ENCODE measurements around the gene MS4A6A. TPM values are rescaled to one million over a fixed set of nuclear protein-coding genes. Genes with fewer than 3 reads are reported as not detected.

MS4A6A gene
- total RNA-seq, 1 experiment from 2014 or later: 0.52 TPM

- Histone ChIP-seq H3K27ac (ENCODE audit: low read depth, low read length) (no peak overlapping the region), H3K4me1 (ENCODE audit: control insufficient read depth in 1 of 2, insufficient read depth in 2 of 2, low read length in 2 of 2) (no peaks in the 10 kb centered on the region), H3K9me3 (ENCODE audit: control insufficient read depth in 1 of 2, insufficient read depth in 1 of 2, low read depth in 1 of 2, low read length in 2 of 2) (no peaks in the 10 kb centered on the region), H3K36me3 (ENCODE audit: control insufficient read depth in 1 of 2, insufficient read depth in 2 of 2, low read length in 2 of 2) (no peaks in the 10 kb centered on the region), H3K9me2 (ENCODE audit: insufficient read depth) (no peaks in the 10 kb centered on the region), H3K9ac (ENCODE audit: low read length) (no peak overlapping the region), H4K20me1 (ENCODE audit: insufficient read depth) (no peaks in the 10 kb centered on the region), H3K4me2 (ENCODE audit: low read length) (no peak overlapping the region), H3K79me2 (ENCODE audit: insufficient read depth, low read length) (no peaks in the 10 kb centered on the region), H3K4me3 (replicated peaks in 1 of 2; ENCODE audit: low read depth in 1 of 2, low read length in 2 of 2) (no peak overlapping the region), H3K27me3 (ENCODE audit: insufficient read depth, low read length) (no peaks in the 10 kb centered on the region), H2AFZ (ENCODE audit: low read depth, low read length, poor library complexity, severe bottlenecking) (no peak overlapping the region)
- BruUV-seq (replicated peaks): no TSS peak
- ChIA-PET RAD21 (ENCODE audit: low non-redundant PET in 1 of 2, low total read pairs in 2 of 2, uncharacterized antibody in 2 of 2, unreplicated experiment in 2 of 2) (no interaction called here), CTCF (no interaction called here), POLR2A (no interaction called here)
- intact Hi-C loops (cut with micrococcal nuclease): loop anchor here (5.0 to 10.0 kb wide), 2 partner anchors 217 to 379 kb away; partner anchors contain the start of gene STX3
- DNase-seq (ENCODE audit: low read depth, low spot score) (no peak), ATAC-seq (no peak)
- TF ChIP-seq POLR2A (IDR thresholded peaks at IDR 0.05; ENCODE audit: borderline replicate concordance, extremely low read depth, insufficient read depth, insufficient read length) (no peak), ZFX (IDR thresholded peaks at IDR 0.05) (no peak), MAX (IDR thresholded peaks at IDR 0.05) (no peak), ATF3 (IDR thresholded peaks at IDR 0.05) (no peak), SRF (IDR thresholded peaks at IDR 0.05; ENCODE audit: low read depth) (no peak), CEBPB (IDR thresholded peaks at IDR 0.05; ENCODE audit: low read depth) (no peak), JUND (IDR thresholded peaks at IDR 0.05) (no peak), SIN3A (IDR thresholded peaks at IDR 0.05; ENCODE audit: low read depth) (no peak)
These were observed 49.0 kb downstream of the MS4A6A start for GRCh38 chr11:60133917-60134316.

GRCh38 chr11:60131912-60132311, 51.0 kb downstream of the MS4A6A start:
- H3K4me2 ChIP-seq (ENCODE audit: low read length): no peak overlapping the region
- ATAC-seq (no peak), DNase-seq (ENCODE audit: low read depth, low spot score) (no peak)
- TF ChIP-seq JUND (IDR thresholded peaks at IDR 0.05) (no peak), CTCF (IDR thresholded peaks at IDR 0.05 in 2 of 3, conservative IDR thresholded peaks at IDR 0.05 in 1 of 3; ENCODE audit: borderline replicate concordance in 1 of 3, insufficient read depth in 1 of 3, low read depth in 2 of 3, low read length in 2 of 3) (no peak), EZH2phosphoT487 (IDR thresholded peaks at IDR 0.05; ENCODE audit: borderline replicate concordance) (no peak), RAD21 (IDR thresholded peaks at IDR 0.05; ENCODE audit: low read depth) (no peak), CBX3 (IDR thresholded peaks at IDR 0.05; ENCODE audit: low read depth) (no peak), FOSL1 (IDR thresholded peaks at IDR 0.05; ENCODE audit: low read depth) (no peak), ATF3 (IDR thresholded peaks at IDR 0.05) (no peak), SP1 (IDR thresholded peaks at IDR 0.05; ENCODE audit: low read depth) (no peak), EGR1 (IDR thresholded peaks at IDR 0.05; ENCODE audit: low read depth) (no peak), POLR2A (IDR thresholded peaks at IDR 0.05; ENCODE audit: borderline replicate concordance, extremely low read depth, insufficient read depth, insufficient read length) (no peak), CEBPB (IDR thresholded peaks at IDR 0.05; ENCODE audit: low read depth) (no peak), EZH2 (IDR thresholded peaks at IDR 0.05) (no peak), POLR2AphosphoS5 (IDR thresholded peaks at IDR 0.05; ENCODE audit: low read depth, low read length) (no peak)
- no peaks in the 10 kb centered on the region for H4K20me1 ChIP-seq (ENCODE audit: insufficient read depth)
- H3K9me2 ChIP-seq (ENCODE audit: insufficient read depth): no peaks in the 10 kb centered on the region
- no peaks in the 10 kb centered on the region for H3K27me3 ChIP-seq (ENCODE audit: insufficient read depth, low read length)
- H3K27ac ChIP-seq (ENCODE audit: low read depth, low read length): no peak overlapping the region
- H3K9me3 ChIP-seq (ENCODE audit: control insufficient read depth in 1 of 2, insufficient read depth in 1 of 2, low read depth in 1 of 2, low read length in 2 of 2): no peaks in the 10 kb centered on the region
- RAD21 ChIA-PET (ENCODE audit: low non-redundant PET in 1 of 2, low total read pairs in 2 of 2, uncharacterized antibody in 2 of 2, unreplicated experiment in 2 of 2): no interaction called here
- no peaks in the 10 kb centered on the region for H3K79me2 ChIP-seq (ENCODE audit: insufficient read depth, low read length)
- intact Hi-C loops (cut with micrococcal nuclease): loop anchor here (5.0 to 10.0 kb wide), 2 partner anchors 215 to 377 kb away; partner anchors contain the start of gene STX3
- peaks cover 3 to 8% of the 10 kb centered on the region in 2 experiments; a peak in 3 of 4 replicates for H3K4me1 ChIP-seq (ENCODE audit: control insufficient read depth in 1 of 2, insufficient read depth in 2 of 2, low read length in 2 of 2)
- no peak overlapping the region for H2AFZ ChIP-seq (ENCODE audit: low read depth, low read length, poor library complexity, severe bottlenecking)
- CTCF ChIA-PET: no interaction called here
- BruUV-seq (replicated peaks): no TSS peak
- H3K36me3 ChIP-seq (ENCODE audit: control insufficient read depth in 1 of 2, insufficient read depth in 2 of 2, low read length in 2 of 2): no peaks in the 10 kb centered on the region
- POLR2A ChIA-PET: no interaction called here
- H3K4me3 ChIP-seq (replicated peaks in 1 of 2; ENCODE audit: low read depth in 1 of 2, low read length in 2 of 2): no peak overlapping the region
- H3K9ac ChIP-seq (ENCODE audit: low read length): no peak overlapping the region

Data from HCT116 (cell line).